ENCODE measurements around the gene GSPT2.
"Not testable (repeated sequence)": the region's sequence is repeated elsewhere in the genome, so short reads cannot be mapped to it uniquely, and the experiment has no call there.

The GSPT2 gene

DNA sequence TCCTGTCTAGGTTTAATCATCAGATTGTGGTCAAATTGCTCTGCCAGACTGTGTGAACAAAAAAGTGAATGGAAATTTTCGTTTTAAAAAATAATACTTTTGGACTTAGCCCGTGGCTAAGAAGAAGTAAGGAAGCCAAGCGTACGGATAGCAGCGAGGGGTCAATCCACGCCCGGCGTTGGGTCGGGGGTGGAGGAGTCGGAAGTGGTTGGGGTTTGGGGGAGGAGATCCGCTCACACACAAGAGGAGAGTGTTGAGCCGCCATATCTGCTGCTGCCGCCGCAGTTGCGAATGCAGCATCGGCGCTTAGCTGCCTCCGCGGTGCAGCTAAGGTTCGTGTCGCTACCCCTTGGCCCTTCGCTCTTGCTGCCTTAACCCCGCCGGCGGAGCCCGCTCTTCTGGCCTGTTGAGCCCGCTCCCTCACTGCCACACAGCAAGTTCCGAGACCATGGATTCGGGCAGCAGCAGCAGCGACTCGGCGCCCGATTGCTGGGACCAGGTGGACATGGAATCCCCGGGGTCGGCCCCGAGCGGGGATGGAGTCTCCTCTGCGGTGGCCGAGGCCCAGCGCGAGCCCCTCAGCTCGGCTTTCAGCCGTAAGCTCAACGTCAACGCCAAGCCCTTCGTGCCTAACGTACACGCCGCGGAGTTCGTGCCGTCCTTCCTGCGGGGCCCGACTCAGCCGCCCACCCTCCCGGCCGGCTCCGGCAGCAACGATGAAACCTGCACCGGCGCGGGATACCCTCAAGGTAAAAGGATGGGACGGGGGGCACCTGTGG is at the start of gene GSPT2:
GSPT2 (plus strand) TSS at position 264 of the 779 bp plus-strand sequence; CDS start at position 449, 185 bp downstream.
- DNase-seq, result peak; percentile 59

DNA sequence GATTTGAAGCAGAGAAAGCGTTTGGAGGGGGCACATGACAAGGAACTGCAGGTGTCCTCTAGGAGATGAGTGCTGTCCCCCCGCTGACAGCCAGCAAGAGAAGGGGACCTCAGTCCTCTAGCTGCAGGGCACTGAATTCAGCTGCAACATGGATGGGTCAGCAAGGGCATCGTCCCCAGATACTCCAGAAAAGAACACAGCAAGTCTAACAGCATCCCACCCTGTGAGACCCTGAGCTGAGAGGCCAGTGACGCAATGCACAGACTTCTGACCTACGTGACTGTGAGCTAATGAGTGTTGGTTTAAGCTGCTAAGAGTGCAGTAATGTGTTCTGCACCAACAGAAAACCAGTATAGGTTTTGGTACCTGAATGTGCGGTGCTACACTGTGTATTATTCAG is 49.0 kb upstream of the GSPT2 start:
- no peak for DNase-seq

DNA sequence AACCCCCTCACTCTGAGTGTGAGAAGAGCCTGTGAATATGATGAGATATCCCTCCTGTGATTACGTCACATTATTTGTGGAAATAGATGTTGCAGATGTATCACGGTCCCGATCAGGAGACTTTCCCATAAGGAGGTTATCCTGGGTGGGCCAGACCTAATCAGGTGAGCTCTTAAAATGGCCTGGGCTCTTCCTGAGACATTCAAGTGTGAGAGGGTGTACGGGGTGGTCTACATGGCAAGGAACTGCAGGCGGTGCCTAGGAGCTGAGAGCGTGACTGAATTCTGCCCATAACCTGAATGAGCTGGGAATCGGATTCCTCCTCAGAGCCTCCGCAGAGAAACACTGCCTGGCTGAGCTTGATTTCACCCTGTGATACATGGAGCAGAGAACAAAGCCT is 45.8 kb upstream of the GSPT2 start:
- no peak for DNase-seq

DNA sequence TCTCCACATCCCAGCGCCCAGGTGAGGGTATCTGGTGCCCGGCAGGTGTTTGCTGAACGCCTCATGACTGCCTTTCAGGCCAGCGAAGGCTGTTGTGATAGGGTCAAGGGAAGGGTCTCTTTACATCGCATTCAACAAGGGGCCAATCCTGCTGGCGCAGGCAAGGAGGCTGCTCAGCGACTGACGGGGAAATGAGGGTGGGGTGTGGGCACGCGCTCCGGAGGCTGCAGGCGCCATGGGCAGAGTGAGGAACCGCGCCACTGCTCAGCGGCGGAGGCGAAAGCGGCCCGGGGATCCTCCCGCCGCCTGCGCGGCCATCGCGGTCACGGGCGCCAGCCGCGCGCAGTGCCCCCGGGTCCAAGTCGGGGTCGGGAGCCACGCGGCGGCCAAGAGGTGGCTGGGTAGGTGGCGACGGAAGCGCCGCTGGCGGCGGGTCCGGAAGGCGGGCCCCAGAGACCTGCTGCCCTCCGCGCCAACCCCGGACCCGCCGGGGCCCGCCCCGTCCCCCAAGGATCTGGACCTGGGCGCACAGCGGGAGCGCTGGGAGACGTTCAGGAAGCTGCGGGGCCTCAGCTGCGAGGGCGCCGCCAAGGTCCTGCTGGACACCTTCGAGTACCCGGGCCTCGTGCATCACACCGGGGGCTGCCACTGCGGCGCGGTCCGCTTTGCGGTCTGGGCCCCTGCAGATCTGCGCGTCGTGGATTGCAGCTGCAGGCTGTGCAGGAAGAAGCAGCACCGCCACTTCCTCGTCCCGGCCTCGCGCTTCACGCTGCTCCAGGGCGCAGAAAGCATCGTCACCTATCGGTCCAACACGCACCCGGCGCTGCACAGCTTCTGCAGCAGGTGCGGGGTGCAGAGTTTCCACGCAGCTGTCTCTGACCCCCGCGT is 32.7 kb upstream of the GSPT2 start, which contains the start of gene CENPVL1:
CENPVL1 (plus strand) TSS at position 236 of the 888 bp plus-strand sequence; CDS start at position 236, 0 bp downstream.
- DNase-seq, result not testable (repeated sequence)

DNA sequence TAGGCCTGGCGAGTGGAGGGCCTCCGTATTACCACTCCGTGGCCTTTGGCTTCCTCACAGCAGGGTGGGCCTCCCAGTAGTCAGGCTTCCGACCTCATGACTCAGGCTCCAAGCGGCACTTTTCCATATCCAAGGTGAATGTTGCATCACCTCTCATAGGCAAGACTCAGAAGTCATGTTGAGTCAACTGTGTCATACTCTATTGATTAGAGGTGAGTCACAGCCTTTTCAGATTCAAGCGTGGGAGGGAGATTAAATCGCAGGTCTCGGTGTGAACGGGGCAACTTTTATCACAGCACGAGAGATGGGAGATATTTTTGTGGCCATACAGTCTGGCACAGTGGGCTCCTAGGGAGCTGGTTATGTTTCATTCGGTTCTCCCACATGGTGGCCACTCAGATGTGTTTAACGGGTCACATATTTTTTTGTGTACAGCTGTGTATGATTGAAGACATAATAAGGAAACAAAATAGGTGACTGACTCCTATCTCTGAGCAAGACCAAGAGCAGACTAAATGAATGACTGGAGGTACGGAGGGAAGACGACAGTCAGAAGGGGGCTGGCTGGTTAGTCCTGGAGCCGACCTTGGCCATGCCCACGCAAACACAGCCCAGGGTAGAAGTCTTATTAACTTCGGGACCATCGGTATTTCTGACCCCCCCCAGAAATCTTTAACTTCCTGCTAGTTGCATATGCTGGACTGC is 30.1 kb upstream of the GSPT2 start:
- not testable (repeated sequence) for DNase-seq

DNA sequence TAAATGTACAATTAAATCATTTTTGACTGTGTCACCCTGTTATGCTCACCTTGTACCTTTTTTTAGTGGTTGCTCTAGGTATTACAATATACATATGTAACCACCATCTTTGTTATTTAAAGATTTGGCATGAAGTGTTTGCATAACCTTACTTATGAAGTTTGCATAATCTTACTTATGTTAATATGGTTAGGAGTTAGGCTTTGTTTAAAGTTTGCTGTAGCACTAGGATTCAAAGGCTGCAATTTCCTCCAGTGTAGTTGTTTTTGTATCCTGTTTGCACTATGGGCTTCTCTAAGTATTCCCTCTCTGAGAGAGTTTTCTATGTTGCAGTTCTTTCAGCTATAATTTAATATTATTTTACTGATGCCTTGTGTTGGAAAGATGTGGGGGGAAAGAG is 15.0 kb upstream of the GSPT2 start:
- DNase-seq, result no peak

DNA sequence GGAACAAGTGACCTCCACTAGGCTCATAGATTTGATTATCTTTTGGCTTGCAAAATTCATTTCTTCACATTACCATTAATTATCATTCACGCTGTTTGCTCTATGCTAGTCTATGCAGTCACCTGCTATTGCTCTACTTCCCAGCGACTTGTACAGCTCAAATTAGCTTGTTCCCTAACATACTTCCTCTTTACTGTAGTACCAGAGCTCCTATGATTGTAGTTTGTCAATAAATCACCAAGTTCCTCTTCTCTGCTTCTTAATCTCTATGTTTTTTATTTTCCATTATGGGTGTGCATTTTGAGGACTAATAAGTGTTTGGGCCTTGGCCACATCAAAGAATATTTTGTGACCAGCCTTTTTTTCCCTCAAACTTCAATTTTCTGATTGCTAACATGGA is 6.2 kb upstream of the GSPT2 start:
- DNase-seq, result no peak

DNA sequence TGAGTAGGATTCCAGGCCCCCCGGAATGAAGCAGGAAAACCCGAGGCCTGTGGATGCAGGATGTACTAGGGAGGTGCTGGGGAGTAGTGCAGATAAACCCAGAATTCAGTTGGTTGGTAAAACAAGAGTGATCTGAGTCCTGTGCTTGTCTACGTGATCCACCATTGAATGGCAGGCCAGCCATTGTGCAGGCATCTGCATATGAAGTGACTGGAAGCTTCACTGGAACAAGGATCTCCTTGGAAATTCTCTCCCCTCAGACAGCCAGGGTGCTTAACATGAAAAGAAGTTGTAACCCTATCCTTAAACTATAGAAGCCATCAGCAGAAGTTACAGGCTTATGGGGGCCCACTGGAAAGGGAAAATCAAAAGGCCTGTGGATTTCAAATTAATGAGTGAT is 656 bp upstream of the GSPT2 start:
- no peak for DNase-seq

DNA sequence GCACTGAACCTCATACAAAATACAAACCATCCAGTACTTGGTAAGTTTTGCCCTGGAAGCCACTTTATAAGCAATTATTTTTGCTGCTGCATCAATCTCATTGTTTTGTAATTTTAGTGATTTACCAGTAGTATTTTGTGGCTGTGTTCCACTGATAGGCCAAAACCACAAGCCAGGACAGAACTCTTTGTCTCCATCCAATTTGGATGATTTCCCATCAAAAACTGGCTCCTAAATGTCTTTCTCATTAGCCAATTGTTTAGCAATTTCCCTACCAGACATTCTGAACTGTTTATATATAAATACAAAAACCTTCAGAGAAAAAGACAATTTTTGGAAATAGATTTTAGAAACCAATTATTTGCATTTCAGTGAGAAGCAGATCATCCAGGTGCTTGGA is 4.4 kb downstream of the GSPT2 start:
- DNase-seq, result no peak

DNA sequence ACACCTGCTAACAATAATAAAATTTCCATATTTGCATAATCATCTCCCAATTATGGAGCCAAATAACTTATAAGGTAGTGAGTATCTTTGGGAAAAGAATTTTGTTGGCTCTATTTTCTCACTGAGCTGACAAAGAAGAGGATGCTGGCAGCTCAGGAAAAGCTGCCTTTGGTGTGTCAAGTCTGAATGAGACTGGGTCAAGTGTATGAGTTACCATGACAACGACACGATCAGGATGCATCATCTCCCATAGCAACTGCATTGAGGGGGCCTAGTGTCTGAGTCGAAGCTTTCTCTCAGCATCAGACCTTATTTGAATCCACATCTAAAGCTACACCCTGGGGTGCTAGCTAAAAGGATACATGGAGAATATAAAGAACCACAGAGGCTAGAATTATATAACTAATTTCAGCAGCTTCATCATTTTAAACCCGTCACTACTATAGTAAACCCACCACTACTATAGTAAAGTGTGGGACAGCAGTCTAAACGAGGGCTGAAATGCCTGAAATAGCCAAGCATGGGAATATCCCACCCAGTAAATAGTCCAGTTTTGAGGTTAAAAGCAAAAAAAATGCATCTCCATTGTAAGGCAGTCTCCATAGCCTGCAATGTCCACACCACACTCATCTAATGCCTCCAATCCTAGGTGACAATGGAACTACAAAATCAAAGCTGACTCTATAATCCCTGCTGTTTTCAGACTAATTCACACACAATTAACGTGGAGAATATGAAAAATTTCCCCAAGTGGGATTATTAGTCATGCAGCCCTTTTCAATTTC is 16.0 kb downstream of the GSPT2 start:
- DNase-seq, result peak; percentile 70

DNA sequence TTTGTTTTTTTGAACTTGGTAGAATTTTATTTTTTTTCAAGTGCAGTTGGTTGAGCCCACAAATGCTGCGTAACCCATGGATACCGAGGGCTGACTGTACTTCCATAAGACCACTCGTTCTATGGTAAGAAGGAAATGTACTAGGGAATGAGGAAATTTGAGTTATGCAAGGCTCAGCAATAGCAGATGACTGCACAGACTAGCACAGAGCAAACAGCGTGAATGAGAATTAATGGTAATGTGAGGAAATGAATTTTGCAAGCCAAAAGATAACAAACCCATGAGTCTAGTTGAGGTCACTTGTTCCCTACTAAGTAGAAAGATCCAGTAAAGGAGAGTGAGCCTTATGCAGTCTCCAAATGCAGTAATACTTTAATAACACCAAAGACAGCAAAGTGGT is 17.4 kb downstream of the GSPT2 start:
- DNase-seq, result no peak

DNA sequence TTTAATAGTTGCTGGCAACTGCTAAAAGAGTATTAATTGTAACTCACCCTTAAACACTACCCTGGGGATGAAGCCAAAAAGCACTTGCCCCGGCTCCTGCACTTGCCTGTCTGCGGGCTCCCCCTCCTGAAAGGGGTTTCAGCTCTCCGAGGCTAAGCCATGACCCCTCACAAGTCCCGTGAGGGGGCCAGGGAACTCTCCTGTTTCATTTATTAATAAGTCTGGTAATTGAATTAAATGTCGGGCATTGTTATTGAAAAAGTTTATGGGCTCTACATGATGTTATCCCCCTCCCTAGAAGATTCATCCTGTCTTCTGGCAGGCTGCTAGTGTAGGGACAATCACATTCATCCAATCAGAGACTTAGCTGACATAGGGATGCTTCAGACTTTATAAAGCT is 23.3 kb downstream of the GSPT2 start:
- no peak for DNase-seq

DNA sequence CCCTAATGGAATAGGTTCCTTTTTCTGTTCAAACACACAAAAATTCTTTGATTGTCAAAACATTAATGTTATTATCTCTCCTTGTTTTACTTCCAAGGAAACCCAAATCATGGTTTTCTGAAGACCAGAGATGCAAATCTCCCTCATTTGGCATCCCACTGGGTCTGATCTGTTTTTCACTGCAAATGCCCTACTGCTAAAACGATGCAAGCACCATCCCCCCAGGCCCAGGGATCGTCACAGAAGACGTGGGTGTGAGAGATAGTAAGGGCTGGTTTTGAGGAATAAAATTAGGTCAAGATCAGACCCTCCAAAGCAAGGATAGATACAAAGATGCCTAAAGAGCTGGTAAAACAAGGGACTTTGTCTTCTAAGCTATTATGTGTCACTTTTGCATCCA is 33.6 kb downstream of the GSPT2 start:
- no peak for DNase-seq

DNA sequence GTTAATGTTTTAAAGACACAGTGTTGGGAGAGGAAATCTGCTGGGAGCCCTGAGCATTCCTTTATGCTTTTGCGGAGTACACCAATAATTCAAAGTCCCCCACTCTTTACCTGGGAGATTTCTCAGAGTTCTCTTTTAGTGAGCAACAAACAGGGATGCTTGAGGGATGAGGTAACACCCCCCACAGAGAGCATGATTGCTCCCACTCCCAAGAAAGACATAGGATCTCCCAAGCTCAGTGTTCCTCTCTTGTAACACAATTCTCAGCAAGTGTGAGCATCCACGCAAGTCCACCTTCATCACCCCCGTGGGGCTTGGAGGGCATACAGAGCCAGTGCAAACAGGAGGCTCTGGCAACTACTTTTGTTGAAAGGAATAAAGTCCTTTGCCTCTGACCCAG is 36.1 kb downstream of the GSPT2 start:
- no peak for DNase-seq

DNA sequence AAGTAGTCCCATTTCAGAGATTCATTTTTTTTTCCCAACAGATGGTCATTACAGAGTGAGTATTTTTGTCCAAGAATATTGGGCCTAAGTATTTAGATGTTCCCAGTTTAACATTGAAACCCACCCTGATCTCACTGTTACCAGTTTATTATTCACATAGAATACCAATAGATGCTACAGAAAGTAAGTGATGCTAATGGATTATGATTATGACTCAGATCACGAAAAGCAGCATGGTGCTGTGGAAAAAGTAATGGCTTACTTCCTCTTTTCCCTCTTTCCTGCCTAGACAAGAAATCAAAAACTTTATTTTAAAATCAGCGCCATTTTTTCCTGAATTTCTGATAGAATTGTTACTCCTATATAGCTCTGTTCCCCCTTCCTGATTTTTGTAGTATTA is 51.9 kb downstream of the GSPT2 start:
- no peak for DNase-seq

Measured in NCI-H1417 treated with DMSO at 0.1 percent for 48 hours (cell line).